OCI-LY3 (cell line): ENCODE data around the gene GFAP.

Source experiments
- EZH2phosphoT487 ChIP-seq: fragments of 200-600 bp; shearing (Covaris generic); IDR thresholded peaks from 2 replicates; pipeline ENCODE4 v1.6.1; 2018; ENCODE audit warnings: antibody characterized with exemption, mixed run types, low read depth
- TF ChIP-seq, protein P1 (sequence below): fragments of 200-600, 300-600 bp; sonication (generic); IDR thresholded peaks from 2 replicates; pipeline ENCODE4 v1.5.1; 2014; ENCODE audit warnings: antibody characterized with exemption, low read length, low read depth

DNA sequence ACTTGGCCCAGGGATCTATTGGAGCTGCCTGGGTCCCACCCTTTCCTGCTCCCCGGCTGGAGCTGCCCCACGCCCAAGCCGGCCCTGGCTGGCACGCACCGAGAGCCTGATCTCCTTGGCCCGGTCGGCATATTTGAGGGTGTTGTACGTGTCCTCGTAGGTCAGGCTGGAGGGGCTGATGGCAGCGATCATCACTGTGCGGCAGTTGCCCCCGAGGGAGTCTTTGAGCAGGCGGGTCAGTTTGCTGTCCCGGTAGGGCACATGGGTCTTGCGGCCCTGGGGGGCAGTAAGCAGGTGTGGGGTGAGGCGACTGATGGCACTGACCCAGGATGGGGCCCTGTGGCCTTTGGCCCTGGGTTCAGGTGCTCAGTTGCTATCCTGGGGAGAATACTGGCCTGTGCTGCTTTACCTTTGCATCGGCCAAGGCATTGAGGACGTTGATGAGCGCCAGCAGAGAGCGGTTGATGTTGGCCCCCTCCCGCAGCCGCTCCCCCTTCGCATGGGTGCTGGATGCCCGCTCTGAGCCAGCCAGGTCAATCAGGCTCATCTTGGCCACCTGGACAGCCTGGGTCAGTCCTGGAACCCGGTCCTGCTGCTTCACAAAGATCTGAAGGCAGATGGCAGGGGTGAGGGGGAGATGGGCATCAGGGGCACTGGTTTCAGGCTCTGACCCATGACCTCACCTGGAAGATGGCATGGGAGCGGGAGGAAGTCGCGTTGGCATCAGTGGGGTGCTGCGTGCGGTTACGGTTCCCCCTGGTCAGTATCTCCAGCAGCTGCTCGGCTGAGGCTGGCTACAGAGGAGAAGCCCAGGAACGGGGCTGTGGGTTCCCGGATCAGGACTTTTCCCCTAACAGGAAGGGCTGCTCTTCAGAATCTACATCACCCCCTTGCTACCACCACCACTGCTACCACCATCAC lies 18.8 kb upstream of the GFAP start:
- TF ChIP-seq, protein P1, sequence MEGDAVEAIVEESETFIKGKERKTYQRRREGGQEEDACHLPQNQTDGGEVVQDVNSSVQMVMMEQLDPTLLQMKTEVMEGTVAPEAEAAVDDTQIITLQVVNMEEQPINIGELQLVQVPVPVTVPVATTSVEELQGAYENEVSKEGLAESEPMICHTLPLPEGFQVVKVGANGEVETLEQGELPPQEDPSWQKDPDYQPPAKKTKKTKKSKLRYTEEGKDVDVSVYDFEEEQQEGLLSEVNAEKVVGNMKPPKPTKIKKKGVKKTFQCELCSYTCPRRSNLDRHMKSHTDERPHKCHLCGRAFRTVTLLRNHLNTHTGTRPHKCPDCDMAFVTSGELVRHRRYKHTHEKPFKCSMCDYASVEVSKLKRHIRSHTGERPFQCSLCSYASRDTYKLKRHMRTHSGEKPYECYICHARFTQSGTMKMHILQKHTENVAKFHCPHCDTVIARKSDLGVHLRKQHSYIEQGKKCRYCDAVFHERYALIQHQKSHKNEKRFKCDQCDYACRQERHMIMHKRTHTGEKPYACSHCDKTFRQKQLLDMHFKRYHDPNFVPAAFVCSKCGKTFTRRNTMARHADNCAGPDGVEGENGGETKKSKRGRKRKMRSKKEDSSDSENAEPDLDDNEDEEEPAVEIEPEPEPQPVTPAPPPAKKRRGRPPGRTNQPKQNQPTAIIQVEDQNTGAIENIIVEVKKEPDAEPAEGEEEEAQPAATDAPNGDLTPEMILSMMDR = no peak
- no peak for TF ChIP-seq EZH2phosphoT487
